NCI-H748 treated with DMSO at 0.1 percent for 48 hours (cell line): Measurements from ENCODE around the gene SYNGR2.

Experiments used
- DNase-seq: peaks from one replicate; lab custom pipeline; 2025; lab: John Stamatoyannopoulos, UW

SYNGR2 gene

DNA sequence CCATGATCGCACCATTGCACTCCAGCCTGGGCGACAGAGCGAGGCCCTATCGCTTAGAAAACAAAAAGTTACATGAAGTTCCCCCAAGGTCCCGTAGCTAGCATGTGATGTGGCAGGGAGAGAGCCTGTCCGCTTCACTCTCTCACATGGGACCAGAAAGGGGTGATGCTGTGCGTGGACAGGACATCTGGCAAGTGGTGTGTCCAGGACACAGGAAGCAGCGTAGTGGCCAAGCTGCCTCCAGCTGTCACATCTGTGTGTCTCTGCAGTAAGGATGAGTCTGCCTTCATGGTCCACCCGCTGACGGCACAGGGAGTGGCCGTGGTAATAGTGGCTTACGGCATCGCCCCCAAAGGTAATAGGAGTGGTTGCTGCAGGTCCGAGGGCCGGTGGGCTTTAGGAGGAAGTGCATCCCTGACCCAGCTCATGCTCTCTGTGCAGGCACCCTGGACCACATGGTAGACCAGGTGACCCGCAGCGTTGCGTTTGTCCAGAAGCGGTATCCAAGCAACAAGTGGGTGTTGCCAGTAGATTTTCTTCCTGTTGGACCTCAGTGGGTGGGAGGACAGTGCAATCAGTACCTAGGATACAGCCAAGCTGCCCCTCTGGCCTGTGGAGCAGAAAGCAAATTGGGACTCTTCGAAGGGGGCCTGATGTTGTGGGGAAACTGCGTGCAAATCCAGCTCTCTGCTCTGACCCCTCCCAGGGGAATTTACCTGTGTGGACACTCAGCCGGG is 36.2 kb downstream of the SYNGR2 start:
- no peak for DNase-seq

DNA sequence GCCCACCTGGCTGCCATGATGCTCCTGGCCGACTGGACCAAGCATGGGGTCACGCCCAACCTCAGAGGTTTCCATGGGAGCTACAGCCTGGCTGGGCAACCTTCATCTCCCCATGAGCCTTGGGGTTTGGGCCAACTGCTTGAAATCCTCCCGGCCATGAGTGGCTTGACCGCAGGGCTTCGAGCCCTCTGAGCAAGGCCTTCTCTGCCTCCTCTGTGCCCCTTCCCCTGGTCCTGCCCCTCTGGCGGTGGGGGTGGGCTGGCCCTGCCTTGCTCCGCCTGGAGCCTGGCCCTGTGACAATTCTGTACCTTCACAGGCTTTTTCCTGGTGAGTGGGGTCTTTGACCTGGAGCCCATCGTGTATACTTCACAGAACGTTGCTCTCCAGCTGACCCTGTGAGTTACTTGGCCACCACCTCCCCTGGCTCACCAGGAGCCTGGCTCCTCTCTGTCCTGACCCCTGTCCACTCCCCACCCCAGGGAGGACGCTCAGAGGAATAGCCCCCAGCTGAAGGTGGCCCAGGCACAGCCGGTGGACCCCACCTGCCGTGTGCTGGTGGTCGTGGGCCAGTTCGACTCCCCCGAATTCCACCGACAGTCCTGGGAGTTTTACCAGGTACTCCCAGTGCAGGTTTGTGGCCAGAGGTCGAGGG is 36.9 kb downstream of the SYNGR2 start:
- no peak for DNase-seq

DNA sequence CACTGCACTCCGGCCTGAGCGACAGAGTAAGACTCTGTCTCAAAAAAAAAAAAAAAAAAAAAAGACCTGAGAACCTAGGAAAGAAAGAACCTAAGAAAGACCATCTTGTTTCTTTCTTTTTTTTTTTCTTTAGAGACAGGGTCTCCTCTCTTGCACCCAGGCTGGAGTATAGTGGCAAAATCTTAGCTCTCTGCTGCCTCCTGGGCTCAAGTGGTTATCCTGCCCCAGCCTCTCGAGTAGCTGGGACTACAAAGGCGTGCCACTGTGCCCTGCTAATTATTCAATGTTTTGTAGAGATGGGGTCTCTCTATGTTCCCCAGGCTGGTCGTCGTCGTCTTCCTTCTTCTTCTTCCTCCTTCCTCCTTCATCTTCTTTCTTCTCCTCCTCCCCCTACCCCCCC is 37.9 kb downstream of the SYNGR2 start:
- no peak for DNase-seq

DNA sequence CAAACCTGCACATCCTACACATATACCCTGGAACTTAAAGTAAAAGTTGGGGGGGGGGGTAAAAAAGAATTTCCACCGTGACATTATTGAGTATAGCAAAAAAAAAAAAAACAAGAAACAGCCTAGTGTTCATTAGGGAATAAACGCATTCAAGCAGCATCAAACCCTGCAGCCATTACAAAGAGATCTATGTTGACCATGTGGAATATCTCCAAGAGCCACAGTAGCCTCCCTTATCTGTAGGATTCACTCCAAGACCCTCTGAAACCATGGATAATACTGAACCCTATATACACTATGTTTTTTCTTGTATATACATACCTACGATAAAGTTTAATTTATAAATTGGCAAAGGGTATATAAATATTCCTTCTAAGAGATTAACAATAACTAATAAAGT is 40.1 kb downstream of the SYNGR2 start:
- no peak for DNase-seq

DNA sequence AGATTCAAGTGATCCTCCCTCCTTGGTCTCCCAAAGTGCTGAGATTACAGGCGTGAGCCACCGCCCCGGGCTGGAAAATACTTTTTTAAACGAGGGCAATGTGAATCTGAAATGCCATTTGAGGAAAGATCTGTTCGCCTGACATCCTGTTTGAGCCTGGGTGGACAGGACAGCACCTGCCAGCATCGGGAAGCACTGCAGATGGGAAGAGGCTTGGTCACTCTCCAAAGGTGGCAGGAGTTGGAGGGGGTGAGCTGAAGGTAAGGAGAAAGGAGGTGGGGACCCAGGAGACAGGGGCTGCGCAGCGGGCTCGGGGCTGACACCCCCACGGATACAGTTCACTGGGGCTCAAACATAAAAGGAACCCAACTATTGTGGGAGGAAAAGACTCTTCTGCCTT is 41.7 kb downstream of the SYNGR2 start:
- no peak for DNase-seq

DNA sequence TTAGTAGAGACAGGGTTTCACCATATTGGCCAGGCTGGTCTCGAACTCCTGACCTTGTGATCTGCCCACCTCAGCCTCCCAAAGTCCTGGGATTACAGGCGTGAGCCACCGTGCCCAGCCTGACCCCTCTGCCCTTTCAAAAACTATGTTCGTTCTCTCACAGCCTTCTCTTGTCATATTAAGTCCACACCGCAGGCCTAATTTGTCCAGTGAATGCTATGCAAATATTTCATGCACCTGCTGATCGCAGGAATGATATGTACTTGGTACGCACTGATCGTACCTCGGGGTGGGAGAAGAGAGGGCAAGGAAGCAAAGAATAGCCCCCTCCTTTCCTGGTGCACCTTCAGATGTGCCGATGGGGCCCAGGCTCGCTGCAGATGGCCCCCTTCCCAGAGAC is 42.7 kb downstream of the SYNGR2 start:
- DNase-seq, result no peak

DNA sequence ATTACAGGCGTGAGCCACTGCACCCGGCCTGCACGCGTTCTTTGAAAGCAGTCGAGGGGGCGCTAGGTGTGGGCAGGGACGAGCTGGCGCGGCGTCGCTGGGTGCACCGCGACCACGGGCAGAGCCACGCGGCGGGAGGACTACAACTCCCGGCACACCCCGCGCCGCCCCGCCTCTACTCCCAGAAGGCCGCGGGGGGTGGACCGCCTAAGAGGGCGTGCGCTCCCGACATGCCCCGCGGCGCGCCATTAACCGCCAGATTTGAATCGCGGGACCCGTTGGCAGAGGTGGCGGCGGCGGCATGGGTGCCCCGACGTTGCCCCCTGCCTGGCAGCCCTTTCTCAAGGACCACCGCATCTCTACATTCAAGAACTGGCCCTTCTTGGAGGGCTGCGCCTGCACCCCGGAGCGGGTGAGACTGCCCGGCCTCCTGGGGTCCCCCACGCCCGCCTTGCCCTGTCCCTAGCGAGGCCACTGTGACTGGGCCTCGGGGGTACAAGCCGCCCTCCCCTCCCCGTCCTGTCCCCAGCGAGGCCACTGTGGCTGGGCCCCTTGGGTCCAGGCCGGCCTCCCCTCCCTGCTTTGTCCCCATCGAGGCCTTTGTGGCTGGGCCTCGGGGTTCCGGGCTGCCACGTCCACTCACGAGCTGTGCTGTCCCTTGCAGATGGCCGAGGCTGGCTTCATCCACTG is 45.8 kb downstream of the SYNGR2 start, which contains the start of gene BIRC5:
Gene BIRC5 (plus strand): TSS at position 238 of the 690 bp plus-strand sequence. CDS start 64 bp downstream, at position 302.
- peak; percentile 55 for DNase-seq

DNA sequence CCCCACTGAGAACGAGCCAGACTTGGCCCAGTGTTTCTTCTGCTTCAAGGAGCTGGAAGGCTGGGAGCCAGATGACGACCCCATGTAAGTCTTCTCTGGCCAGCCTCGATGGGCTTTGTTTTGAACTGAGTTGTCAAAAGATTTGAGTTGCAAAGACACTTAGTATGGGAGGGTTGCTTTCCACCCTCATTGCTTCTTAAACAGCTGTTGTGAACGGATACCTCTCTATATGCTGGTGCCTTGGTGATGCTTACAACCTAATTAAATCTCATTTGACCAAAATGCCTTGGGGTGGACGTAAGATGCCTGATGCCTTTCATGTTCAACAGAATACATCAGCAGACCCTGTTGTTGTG is 46.3 kb downstream of the SYNGR2 start:
- no peak for DNase-seq

DNA sequence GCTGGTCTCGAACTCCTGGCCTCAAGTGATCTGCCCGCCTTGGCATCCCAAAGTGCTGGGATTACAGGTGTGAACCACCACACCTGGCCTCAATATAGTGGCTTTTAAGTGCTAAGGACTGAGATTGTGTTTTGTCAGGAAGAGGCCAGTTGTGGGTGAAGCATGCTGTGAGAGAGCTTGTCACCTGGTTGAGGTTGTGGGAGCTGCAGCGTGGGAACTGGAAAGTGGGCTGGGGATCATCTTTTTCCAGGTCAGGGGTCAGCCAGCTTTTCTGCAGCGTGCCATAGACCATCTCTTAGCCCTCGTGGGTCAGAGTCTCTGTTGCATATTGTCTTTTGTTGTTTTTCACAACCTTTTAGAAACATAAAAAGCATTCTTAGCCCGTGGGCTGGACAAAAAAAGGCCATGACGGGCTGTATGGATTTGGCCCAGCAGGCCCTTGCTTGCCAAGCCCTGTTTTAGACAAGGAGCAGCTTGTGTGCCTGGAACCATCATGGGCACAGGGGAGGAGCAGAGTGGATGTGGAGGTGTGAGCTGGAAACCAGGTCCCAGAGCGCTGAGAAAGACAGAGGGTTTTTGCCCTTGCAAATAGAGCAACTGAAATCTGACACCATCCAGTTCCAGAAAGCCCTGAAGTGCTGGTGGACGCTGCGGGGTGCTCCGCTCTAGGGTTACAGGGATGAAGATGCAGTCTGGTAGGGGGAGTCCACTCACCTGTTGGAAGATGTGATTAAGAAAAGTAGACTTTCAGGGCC is 51.2 kb downstream of the SYNGR2 start:
- DNase-seq, result no peak
